HL-60 (cell line): ENCODE measurements around the gene CMTM8.
A peak's percentile ranks its signal among the peaks of the same experiment; 100 is the strongest.

Experiments used
- DNase-seq, 2 experiments: peaks; one replicate each; pipeline ENCODE4 v3.0.0-alpha.2; 2010 to 2020; ENCODE audit warnings: low read depth in 1 of 2, low spot score in 1 of 2
- H3K27ac ChIP-seq: fragments of 250-450 bp; sonication (Bioruptor Pico); replicated peaks from 2 replicates; pipeline ENCODE4 v1.5.1; 2020; ENCODE audit warnings: mild to moderate bottlenecking, moderate library complexity
- H3K27me3 ChIP-seq: fragments of 250-450 bp; sonication (Bioruptor Pico); 2 replicates; pipeline ENCODE4 v1.5.1; 2021; ENCODE audit warnings: mild to moderate bottlenecking, moderate library complexity; ENCODE audit not compliant: insufficient read depth, poor library complexity, severe bottlenecking
- H3K4me3 ChIP-seq: replicated peaks from 2 replicates; pipeline ENCODE4 v1.5.1; 2011; ENCODE audit warnings: mild to moderate bottlenecking, control low read depth, low read length; ENCODE audit not compliant: insufficient read depth
- GABPA ChIP-seq: IDR thresholded peaks from 2 replicates; pipeline ENCODE4 v1.6.1; 2012; ENCODE audit warnings: low read depth
- POLR2AphosphoS5 ChIP-seq: IDR thresholded peaks from 2 replicates; pipeline ENCODE4 v1.6.1; 2012; ENCODE audit warnings: low read depth
- SPI1 ChIP-seq: IDR thresholded peaks from 2 replicates; pipeline ENCODE4 v1.6.1; 2012; ENCODE audit warnings: low read depth, mild to moderate bottlenecking, borderline replicate concordance
- TF ChIP-seq, protein P1 (sequence below): IDR thresholded peaks from 2 replicates; pipeline ENCODE4 v1.6.1; 2012; ENCODE audit warnings: low read depth; ENCODE audit not compliant: insufficient replicate concordance
- TF ChIP-seq, protein P2 (sequence below): IDR thresholded peaks from one replicate; pipeline ENCODE4 v1.5.1; 2011; ENCODE audit warnings: low read length, control low read depth, inconsistent platforms; ENCODE audit not compliant: insufficient read depth

Gene CMTM8

DNA sequence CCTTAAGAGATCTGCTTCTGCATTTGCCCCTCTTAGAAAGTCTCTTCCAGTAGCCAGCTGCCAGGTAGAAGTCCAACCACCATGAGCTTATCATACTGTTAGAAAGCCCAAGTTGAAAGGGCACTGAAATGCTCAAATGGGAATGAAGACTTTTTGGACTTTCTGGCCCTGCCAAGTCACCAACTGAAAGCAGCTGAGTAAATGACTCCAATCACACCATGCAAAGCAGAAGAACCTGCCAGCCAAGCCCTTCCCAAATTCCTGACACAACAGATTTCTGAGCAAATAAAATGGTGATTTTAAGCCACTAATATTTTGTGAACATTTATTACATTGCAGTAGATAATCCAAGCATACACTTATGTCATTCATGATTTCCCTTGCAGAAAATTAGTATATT, 2.1 kb upstream of the CMTM8 start:
- no peak overlapping the region for H3K4me3 ChIP-seq
- no peaks in the 10 kb centered on the region for H3K27me3 ChIP-seq
- DNase-seq: no peak
- no peak overlapping the region for H3K27ac ChIP-seq
- no peak for TF ChIP-seq SPI1
- no peak for TF ChIP-seq GABPA
- TF ChIP-seq, protein P1, sequence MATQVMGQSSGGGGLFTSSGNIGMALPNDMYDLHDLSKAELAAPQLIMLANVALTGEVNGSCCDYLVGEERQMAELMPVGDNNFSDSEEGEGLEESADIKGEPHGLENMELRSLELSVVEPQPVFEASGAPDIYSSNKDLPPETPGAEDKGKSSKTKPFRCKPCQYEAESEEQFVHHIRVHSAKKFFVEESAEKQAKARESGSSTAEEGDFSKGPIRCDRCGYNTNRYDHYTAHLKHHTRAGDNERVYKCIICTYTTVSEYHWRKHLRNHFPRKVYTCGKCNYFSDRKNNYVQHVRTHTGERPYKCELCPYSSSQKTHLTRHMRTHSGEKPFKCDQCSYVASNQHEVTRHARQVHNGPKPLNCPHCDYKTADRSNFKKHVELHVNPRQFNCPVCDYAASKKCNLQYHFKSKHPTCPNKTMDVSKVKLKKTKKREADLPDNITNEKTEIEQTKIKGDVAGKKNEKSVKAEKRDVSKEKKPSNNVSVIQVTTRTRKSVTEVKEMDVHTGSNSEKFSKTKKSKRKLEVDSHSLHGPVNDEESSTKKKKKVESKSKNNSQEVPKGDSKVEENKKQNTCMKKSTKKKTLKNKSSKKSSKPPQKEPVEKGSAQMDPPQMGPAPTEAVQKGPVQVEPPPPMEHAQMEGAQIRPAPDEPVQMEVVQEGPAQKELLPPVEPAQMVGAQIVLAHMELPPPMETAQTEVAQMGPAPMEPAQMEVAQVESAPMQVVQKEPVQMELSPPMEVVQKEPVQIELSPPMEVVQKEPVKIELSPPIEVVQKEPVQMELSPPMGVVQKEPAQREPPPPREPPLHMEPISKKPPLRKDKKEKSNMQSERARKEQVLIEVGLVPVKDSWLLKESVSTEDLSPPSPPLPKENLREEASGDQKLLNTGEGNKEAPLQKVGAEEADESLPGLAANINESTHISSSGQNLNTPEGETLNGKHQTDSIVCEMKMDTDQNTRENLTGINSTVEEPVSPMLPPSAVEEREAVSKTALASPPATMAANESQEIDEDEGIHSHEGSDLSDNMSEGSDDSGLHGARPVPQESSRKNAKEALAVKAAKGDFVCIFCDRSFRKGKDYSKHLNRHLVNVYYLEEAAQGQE: no peak

DNA sequence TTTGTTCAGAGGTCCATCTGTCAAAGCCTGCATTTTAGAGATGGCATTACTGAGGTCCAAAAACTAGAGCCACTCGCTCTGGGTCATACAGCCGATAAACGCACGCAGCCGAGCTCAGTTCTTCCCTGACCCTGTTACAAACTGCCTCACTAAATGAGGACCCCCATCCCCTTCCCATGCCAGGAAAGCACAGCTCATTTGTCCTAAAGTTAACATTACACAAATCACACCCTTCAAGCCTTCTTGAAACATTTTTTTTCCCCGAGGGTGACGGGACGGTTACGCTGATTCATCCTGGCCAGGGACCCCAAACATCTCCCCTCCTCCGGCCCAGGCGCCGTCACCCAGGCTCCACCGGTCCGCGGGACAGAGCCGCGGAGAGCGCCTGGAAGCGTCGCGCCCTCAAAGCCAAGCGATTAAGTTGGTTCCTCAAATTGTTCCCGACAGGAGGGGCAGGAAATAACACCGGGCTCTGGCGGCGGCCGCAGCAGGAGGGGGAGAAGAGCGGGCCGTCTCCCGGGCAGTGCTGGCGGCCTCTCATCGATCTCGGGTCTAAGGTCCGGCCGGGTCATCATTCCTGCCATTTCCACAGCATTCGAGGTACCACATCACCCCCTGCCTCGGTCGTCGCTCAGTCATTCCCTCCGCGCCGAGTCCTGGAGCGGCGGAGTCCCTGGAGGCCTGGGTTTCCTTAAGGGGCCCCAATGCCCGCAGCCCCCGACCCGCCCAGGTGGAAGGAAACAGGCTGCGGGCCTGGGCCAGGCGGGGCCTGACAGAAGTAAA, 619 bp upstream of the CMTM8 start:
- Histone ChIP-seq H3K4me3 (peak overlapping the region; percentile 42), H3K27me3 (no peaks in the 10 kb centered on the region), H3K27ac (no peak overlapping the region)
- DNase-seq: peak in 1 of 2 experiments; percentile 50
- TF ChIP-seq, protein P2, sequence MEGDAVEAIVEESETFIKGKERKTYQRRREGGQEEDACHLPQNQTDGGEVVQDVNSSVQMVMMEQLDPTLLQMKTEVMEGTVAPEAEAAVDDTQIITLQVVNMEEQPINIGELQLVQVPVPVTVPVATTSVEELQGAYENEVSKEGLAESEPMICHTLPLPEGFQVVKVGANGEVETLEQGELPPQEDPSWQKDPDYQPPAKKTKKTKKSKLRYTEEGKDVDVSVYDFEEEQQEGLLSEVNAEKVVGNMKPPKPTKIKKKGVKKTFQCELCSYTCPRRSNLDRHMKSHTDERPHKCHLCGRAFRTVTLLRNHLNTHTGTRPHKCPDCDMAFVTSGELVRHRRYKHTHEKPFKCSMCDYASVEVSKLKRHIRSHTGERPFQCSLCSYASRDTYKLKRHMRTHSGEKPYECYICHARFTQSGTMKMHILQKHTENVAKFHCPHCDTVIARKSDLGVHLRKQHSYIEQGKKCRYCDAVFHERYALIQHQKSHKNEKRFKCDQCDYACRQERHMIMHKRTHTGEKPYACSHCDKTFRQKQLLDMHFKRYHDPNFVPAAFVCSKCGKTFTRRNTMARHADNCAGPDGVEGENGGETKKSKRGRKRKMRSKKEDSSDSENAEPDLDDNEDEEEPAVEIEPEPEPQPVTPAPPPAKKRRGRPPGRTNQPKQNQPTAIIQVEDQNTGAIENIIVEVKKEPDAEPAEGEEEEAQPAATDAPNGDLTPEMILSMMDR: no peak
- no peak for TF ChIP-seq POLR2AphosphoS5
- TF ChIP-seq, protein P1: no peak
- no peak for TF ChIP-seq GABPA
- TF ChIP-seq SPI1: no peak

DNA sequence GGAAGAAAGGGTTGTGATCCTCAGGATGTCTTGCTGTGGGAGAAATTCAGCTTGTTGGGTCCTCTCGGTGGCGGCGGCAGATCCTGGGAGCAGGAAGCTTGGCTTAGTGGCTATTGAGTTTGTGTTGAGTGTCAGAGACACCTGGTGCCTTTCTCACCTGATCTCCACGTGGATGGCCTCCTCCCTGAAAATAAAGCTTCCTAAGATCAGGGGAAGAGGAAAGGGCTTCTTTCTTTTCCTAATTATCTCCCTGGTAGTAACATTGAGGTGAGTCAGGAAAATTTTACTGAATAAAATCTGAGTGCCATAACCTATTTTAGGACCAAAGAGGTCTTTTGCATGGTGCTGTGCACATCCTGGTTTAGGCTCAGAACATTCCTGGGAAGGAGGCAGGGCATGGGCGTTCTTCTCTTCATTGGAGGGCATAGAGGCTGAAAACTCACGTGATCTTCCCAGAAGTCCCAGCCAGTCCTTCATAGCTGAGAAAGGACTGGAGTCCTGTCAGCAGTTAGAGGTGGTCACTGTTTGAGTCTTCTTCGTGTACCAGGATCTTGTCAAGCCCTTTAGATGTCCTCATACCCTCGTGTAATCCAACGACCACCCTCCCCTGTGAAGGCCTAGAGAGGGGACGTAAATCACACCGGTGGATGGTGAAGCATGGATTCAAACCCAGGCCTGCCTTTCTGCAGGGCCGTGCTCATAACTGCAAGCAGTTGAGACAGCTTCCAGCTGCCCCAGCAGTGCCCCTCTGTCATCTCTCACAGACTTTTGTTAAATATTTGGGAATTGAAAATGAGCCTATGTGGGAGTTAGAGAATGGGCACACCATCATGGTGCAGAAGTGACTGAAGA, 1.1 kb downstream of the CMTM8 start:
- peak overlapping the region; percentile 42 for H3K4me3 ChIP-seq
- no peak for DNase-seq
- no peak for TF ChIP-seq GABPA
- TF ChIP-seq, protein P1: no peak
- TF ChIP-seq SPI1: no peak
- TF ChIP-seq POLR2AphosphoS5: no peak
- TF ChIP-seq, protein P2: no peak
- no peak overlapping the region for H3K27ac ChIP-seq
- H3K27me3 ChIP-seq: no peaks in the 10 kb centered on the region
